Right lobe of liver (tissue), 6 donors: ENCODE measurements around the gene CCDC85C. TPM values are rescaled to one million over a fixed set of nuclear protein-coding genes. Genes with fewer than 3 reads are reported as not detected.

Experiments used
- ATAC-seq, 4 donors: fragments of 200-7000 bp; cut with Tn5 transposase; one replicate each; pipeline ENCODE4 v1.9.1; 2020; ENCODE audit warnings: mild to moderate bottlenecking in 4 of 4, moderate library complexity in 4 of 4
- DNase-seq, 3 donors: peaks; one replicate each; pipeline ENCODE4 v3.0.0-alpha.2; 2020
- H3K27ac ChIP-seq, 3 donors: fragments of 200-600 bp; one replicate each; pipeline ENCODE4 v1.8.0; 2022
- H3K27me3 ChIP-seq, 2 donors: fragments of 200-600 bp; one replicate each; pipeline ENCODE4 v1.8.0; 2022
- H3K36me3 ChIP-seq, 4 donors: fragments of 200-600 bp; sonication (generic) in 1 of 4; one replicate each; pipeline versions ENCODE4 v1.5.1 to v1.8.0; 2017 to 2022; ENCODE audit warnings: control low read depth in 1 of 4
- H3K4me1 ChIP-seq, 4 donors: fragments of 200-600 bp; sonication (generic) in 1 of 4; one replicate each; pipeline versions ENCODE4 v1.5.1 to v1.8.0; 2017 to 2022; ENCODE audit warnings: control low read depth in 1 of 4
- H3K4me3 ChIP-seq, 3 donors: fragments of 200-600 bp; one replicate each; pipeline ENCODE4 v1.8.0; 2022
- H3K9me3 ChIP-seq, 4 donors: fragments of 200-600 bp; sonication (generic) in 1 of 4; one replicate each; pipeline versions ENCODE4 v1.5.1 to v1.8.0; 2017 to 2022; ENCODE audit warnings: control low read depth in 1 of 4
- POLR2A ChIP-seq: fragments of 450-650 bp; IDR thresholded peaks from one replicate; pipeline ENCODE4 v1.6.1; 2017; ENCODE audit warnings: antibody characterized with exemption, mild to moderate bottlenecking
- WGBS: methylation state at CpG from one replicate; pipeline ENCODE4 v1.1.6; 2018; ENCODE audit warnings: low coverage, low lambda C conversion rate; ENCODE audit not compliant: insufficient coverage; ENCODE audit errors: missing lambda C conversion rate; 5-methylcytosine and 5-hydroxymethylcytosine counted together
- intact Hi-C, 2 donors: fragments of 100-400 bp; cut with DNase I; formaldehyde crosslinking; loops; one replicate each; pipeline versions ENCODE4 v1.11.2 to v1.14.1; 2022
- total RNA-seq, 6 experiments: library from RNA; depleted of rRNA in 2 of 6; stranded (reverse); fragments of >200 nt in 2 of 6; fragmentation: NEBNext Ultra II Directional in 3 of 6; extraction: Animal tissue kit (Norgen Biotek cat#: 25700) in 3 of 6; gene quantifications; one replicate each; pipeline versions ENCODE4 v1.1.0 to v1.2.4, GENCODE V29; 2016 to 2023
- TF ChIP-seq, protein P1 (sequence below), 4 donors: fragments of 200-600 bp in 3 of 4; fragments of 450-650 bp in 1 of 4; IDR thresholded peaks; one replicate each; pipeline versions ENCODE4 v1.5.1 to v1.8.0; 2016 to 2022; ENCODE audit warnings: antibody characterized with exemption in 4 of 4, mild to moderate bottlenecking in 2 of 4
- donor health status: DM: no; HTN: yes; CAD: no.
- donor health status: DM: no; HTN: no; CAD: no.
- donor health status: DM: no; HTN: no; CAD: no.
- donor health status: DM: no; HTN: yes; CAD: no.
- donor health status: DM: no; HTN: yes; CAD: no.

CCDC85C gene
- total RNA-seq, 6 experiments from 2014 or later = 13.6 to 32.8 (median 21.8) TPM

DNA sequence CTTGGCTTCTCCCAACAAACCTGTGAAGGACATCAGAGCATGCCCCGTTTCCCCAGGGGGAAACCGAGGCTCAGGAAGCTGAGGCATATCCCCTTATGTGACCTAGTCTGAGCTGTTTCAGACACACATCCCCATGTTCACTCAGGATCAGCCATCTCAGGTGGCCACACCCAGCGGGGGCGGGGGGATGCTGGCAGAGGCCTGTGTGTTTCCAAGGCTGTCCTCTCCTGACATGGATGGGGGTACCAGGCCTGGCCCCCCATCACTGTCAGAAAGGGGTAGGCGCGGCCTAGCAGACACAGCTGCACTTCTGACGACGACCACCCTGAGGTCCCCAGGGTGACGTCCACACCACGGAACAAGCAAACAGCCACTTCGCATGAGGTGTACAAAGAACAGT lies 22.1 kb downstream of the CCDC85C start:
- TF ChIP-seq, protein P1, sequence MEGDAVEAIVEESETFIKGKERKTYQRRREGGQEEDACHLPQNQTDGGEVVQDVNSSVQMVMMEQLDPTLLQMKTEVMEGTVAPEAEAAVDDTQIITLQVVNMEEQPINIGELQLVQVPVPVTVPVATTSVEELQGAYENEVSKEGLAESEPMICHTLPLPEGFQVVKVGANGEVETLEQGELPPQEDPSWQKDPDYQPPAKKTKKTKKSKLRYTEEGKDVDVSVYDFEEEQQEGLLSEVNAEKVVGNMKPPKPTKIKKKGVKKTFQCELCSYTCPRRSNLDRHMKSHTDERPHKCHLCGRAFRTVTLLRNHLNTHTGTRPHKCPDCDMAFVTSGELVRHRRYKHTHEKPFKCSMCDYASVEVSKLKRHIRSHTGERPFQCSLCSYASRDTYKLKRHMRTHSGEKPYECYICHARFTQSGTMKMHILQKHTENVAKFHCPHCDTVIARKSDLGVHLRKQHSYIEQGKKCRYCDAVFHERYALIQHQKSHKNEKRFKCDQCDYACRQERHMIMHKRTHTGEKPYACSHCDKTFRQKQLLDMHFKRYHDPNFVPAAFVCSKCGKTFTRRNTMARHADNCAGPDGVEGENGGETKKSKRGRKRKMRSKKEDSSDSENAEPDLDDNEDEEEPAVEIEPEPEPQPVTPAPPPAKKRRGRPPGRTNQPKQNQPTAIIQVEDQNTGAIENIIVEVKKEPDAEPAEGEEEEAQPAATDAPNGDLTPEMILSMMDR (IDR thresholded peaks at IDR 0.05) = no peak
- no peak for TF ChIP-seq POLR2A
- WGBS = 82% methylated on average over 7 of the region's 11 CpGs
- H3K36me3 ChIP-seq = no peaks in the 10 kb centered on the region
- no peak overlapping the region for H3K4me3 ChIP-seq
- no peak for DNase-seq
- H3K27ac ChIP-seq = no peak overlapping the region
- H3K4me1 ChIP-seq = peaks cover 0 to 16% (median 6%) of the 10 kb centered on the region in 4 donors
- no peaks in the 10 kb centered on the region for H3K9me3 ChIP-seq
- intact Hi-C loops = no loop called here
- H3K27me3 ChIP-seq = no peaks in the 10 kb centered on the region
- no peak for ATAC-seq

DNA sequence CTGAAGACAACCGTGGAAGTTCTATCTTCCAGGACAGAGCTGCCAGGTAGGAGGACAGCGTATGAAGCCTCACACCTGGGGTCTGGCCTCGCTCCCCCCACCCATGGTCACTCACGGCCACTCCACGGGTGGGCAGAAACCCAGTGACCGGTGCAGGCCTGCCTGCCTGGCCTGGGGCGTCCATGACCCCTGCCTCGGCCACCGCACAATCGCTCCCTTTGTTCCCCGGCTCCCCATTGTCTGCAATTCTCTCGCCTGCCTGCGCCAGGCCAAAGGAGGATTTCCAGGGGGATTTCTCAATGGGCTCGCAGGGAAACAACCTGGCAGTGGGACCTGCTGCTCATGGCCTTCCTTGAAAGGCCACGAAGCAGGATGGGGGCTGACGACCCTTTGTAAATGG lies 22.6 kb downstream of the CCDC85C start:
- Histone ChIP-seq H3K4me1 (peaks cover 0 to 18% (median 6%) of the 10 kb centered on the region in 4 donors), H3K27ac (no peak overlapping the region), H3K9me3 (no peaks in the 10 kb centered on the region), H3K27me3 (no peaks in the 10 kb centered on the region), H3K4me3 (no peak overlapping the region), H3K36me3 (no peaks in the 10 kb centered on the region)
- ATAC-seq = no peak
- DNase-seq = no peak
- TF ChIP-seq, protein P1 (IDR thresholded peaks at IDR 0.05) = no peak
- TF ChIP-seq POLR2A = no peak
- intact Hi-C loops = no loop called here
- no CpG with 5 or more reads among the region's 16 CpGs for WGBS

DNA sequence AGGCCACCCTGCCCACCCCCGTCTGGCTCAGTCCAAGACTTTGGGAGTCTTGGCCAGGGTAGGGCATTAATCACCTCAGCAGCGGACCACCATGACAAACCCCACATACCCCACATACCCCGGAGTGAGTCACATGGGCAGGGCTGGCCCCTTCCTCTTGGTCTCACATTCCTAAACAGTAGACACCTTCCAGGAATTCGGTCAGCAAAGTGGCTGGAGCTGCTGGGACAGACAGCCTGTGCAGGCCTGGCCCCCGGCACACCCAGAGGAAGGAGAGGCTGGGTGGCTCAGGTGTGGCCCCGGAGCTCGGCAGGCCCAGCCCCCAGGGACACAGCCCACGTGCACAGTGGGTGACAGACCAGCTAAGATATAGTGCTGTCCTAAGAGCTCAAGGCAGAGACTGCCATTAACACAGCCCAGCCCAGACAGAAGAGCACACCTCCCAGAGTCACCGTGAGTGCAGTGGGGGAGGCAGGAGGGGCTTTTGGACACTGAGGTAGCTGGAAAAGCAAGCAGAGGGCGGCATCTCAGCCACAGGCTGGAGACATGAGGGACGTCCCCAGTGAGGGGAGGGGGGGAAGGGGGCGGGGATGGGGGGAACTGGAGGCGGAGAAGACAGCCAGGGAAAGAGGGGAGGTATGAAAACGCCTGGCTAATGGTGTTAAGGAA lies 24.0 kb downstream of the CCDC85C start:
- Histone ChIP-seq H3K4me1 (peaks cover 0 to 20% (median 10%) of the 10 kb centered on the region in 4 donors), H3K4me3 (no peak overlapping the region), H3K9me3 (no peaks in the 10 kb centered on the region), H3K27ac (no peak overlapping the region), H3K27me3 (no peaks in the 10 kb centered on the region), H3K36me3 (no peaks in the 10 kb centered on the region)
- TF ChIP-seq, protein P1 (IDR thresholded peaks at IDR 0.05) = no peak
- no peak for TF ChIP-seq POLR2A
- DNase-seq (no peak), ATAC-seq (peak in 1 of 4 donors; percentile 7)
- intact Hi-C loops = no loop called here
- 63% methylated on average over 6 of the region's 14 CpGs for WGBS

DNA sequence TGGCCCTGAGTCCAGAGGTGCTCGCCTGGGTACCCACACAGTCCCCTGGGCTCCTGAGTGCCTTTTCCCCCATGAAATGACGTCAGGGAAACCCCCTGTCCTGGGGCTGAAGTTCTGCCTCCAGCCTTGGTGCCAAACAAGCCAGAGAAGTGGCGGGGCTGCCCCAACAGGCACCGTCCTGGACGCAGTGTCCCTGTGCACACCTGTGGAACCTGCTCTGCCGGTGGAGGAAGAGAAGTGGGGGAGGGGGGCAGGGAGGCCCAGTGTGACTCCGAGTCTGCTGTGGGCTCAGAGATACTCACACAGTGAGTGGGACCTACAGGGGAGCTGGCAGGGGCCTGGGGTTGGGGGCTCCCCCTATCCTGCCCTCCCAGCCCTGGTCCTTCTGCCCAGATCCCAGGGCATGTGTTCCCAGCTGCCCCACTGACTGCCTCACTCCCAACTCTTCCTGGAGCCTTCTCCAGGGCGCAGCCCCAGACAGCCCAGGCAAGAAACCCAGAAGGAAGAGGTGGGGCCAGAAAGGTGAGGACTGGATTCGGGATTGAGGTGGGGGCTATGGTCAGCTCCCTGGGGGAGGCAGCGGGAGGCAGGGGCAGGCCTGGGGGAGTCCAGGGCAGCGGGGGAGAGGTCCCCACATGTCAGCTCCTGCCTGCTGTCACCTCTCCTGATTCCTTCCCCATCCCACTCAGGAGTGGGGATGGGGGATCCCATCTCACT lies 24.7 kb downstream of the CCDC85C start:
- TF ChIP-seq, protein P1 (IDR thresholded peaks at IDR 0.05) = no peak
- TF ChIP-seq POLR2A = no peak
- no peaks in the 10 kb centered on the region for H3K27me3 ChIP-seq
- no peak overlapping the region for H3K4me3 ChIP-seq
- WGBS = 68% methylated on average over 4 of the region's 11 CpGs
- H3K27ac ChIP-seq = no peak overlapping the region
- no peaks in the 10 kb centered on the region for H3K9me3 ChIP-seq
- H3K36me3 ChIP-seq = no peaks in the 10 kb centered on the region
- no peak for DNase-seq
- ATAC-seq = peak in 2 of 4 donors; percentile 6 to 13
- H3K4me1 ChIP-seq = peaks cover 0 to 27% (median 14%) of the 10 kb centered on the region in 4 donors
- intact Hi-C loops = no loop called here
